HG03280 (cell line): Measurements from ENCODE around the gene TERT.

Experiments
- ATAC-seq: cut with Tn5 transposase; IDR thresholded peaks from one replicate; pipeline ENCODE4 v1.9.1; 2021; ENCODE audit warnings: mild to moderate bottlenecking, moderate library complexity; ENCODE audit not compliant: unreplicated experiment

TERT gene

GRCh38 chr5:1222621-1223277 is 72.1 kb downstream of the TERT start:
- no peak for ATAC-seq

DNA sequence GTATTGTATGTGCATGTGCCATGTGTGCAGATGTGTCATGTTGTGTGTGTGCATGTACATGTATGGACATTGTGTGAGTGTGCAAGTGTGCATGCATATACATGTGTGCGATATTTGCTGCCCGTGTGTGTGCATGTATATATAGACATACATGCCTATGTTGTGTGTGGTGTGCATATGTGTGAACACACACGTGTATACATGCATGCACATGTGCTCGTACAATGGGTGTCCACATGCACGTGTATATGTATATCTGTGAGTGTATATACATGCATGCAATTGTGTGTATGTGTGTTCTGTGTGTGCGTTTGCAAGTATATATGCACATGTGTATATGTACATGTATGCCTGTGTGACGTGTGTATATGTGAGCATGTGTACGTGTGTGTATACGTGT is 72.7 kb downstream of the TERT start:
- ATAC-seq: no peak

- ATAC-seq: no peak
Measured at GRCh38 chr5:1221721-1222120, 73.1 kb downstream of the TERT start.

DNA sequence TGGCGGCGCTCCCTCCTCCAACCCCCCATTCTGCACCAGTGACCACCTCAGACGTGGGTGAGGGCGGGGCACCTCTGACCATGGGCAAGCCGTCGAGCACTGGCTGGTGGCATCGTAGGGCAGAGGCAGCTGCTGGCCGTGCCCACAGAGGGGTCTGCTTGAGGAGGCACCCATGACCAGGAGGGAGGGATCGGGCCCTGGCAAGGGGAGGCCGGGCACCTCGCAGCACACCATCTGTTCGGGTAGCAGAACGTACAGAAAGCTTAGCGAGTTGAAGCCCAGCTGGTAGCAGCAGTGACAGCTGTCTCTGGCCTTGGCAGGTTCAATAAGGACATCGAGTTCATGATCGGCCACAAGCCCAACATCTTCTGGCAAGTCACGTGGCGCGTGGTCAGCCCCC is 74.0 kb downstream of the TERT start:
- no peak for ATAC-seq

DNA sequence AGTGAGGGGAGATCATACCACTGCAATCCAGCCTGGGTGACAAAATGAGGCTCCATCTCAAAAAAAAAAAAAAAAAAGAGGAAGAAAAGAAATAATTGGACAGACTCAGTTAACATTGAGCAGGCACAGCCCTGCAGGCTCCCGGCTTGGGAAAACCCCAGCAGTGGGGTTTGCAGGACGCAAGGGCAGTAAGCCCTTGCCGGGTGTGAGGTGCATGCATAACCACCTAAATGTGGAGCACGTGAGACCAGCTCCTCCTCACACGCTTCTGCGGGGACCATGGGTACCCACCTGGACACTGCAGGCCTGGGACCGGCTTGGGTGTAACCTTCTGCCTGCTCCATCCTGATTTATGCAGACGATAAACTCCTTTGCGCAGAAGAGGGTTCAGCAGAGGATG is 74.5 kb downstream of the TERT start:
- no peak for ATAC-seq

GRCh38 chr5:1219768-1220100 is 75.1 kb downstream of the TERT start:
- ATAC-seq: no peak

GRCh38 chr5:1219098-1219767 is 75.6 kb downstream of the TERT start:
- no peak for ATAC-seq

DNA sequence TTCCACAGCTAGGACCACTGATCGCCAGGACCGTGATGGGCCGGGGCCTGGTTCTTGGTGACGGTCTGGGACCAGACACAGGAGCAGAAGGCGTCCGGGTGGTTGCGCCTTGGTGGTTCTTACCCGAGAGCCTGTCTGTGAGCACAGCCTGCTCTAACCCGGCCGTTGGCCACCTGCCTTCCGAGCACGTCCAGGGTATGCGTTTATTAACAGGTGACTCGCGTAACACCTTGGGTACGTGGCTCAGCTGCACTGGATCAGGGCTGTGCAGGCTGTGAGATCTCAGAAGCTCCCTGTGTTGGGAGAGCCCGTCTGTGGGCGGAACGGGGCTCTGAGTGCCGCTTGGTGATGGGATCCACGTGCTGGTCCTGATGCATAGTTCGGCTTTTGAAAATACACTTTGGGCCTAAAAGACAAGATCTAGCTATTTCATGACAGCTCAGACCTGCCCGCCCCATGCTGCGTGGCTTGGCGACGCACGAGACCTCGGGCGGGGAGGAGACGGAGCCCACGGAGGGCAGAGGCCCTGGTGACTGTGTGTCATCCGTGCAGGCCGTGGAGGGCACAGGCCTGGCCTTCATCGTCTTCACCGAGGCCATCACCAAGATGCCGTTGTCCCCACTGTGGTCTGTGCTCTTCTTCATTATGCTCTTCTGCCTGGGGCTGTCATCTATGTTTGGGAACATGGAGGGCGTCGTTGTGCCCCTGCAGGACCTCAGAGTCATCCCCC is 76.4 kb downstream of the TERT start:
- ATAC-seq: no peak

GRCh38 chr5:1217596-1218206 is 77.2 kb downstream of the TERT start:
- no peak for ATAC-seq

DNA sequence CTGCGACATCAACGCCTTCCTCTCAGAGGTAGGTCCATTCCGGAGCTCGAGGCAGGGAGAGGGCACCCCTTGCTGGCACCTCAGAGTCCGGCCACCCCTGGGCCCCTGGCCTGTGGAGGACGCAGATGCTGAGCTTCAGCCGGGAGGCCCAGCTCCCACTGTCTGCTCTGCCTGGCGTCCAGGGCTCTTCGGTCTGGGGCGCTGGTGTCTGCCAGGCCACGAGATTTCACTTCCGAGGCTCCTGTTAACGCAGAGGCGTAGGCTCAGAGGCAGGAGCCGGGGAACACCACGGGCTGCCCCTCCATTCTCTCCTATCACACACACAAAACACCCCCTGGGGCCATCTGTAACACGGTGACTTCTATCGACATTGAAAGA is 78.0 kb downstream of the TERT start:
- ATAC-seq: no peak

DNA sequence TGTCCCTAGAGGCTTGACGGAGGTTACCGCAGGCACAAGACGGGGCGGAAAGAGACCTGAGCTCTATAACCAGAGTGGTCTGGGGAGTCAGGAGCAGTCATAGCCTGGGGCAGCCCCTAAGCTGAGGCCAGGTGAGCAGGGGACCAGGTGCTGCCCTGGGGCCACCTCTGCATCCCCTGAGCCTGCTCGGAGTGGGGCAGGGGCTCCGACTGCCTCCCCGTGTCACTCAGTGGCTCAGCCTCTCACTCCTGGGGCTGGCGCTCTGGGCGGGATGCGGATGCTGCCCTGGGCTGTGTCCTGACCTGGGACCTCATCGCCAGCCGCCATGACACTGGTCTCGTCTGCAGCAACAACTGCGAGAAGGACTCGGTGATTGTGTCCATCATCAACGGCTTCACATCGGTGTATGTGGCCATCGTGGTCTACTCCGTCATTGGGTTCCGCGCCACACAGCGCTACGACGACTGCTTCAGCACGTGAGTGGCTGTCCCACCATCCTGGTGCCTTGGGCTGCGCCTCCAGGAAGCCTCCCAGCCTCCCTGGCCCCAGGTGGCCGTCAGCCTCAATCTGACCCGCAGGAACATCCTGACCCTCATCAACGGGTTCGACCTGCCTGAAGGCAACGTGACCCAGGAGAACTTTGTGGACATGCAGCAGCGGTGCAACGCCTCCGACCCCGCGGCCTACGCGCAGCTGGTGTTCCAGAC is 78.5 kb downstream of the TERT start:
- no peak for ATAC-seq

GRCh38 chr5:1215320-1216096 is 79.4 kb downstream of the TERT start:
- ATAC-seq: no peak

DNA sequence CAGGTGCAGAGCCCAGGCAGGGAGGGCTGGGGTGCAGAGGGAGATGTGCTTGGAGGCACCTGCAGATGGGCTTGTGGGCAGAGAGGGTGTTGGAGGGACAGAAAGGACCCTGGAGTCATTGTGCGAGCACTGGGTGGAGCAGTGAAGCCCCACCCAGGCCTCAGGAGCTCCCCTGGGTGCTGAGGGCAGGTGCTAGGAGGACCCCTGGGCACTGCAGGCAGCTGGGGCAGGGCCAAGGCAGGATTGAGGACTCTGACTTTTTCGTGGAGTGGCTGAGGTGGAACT is 80.0 kb downstream of the TERT start:
- no peak for ATAC-seq

DNA sequence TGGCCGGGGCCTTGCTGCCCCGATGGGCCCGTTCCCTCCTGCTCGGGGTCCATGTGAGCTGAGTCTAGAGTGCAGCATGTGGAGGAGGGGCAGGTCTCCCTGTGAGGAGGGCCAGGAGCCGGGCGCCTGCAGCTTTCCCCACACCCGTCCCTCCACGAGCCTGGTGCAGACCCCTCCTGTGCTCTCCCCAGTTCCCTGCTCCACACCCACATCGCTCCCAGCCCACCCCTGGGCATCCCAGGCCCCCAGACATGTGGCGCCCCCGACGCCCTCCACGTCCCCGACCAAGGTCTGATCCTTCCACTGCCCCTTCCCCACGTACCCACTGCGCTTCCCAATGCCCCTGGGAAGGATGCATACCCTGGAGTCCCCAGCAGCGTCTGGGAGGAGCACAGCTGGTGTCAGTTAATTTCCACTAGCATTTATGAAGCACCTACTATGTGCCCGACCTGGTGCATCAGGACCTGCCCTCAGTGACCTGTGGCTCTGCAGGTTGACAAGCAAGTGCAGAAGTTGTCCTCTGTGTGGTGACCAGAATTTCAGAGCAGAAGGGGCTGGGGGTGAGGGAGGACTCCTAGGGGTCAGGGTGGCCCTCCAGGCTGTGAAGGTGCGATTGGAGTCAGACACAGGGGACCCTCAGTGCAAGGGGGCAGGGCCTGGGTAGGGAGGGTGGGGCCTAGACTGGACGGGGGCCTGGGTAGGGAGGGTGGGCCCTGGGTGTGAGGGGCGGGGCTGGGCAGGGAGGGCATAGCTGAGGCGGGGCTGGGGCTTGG is 80.5 kb downstream of the TERT start:
- ATAC-seq: no peak

GRCh38 chr5:1213508-1214162 is 81.2 kb downstream of the TERT start:
- no peak for ATAC-seq

DNA sequence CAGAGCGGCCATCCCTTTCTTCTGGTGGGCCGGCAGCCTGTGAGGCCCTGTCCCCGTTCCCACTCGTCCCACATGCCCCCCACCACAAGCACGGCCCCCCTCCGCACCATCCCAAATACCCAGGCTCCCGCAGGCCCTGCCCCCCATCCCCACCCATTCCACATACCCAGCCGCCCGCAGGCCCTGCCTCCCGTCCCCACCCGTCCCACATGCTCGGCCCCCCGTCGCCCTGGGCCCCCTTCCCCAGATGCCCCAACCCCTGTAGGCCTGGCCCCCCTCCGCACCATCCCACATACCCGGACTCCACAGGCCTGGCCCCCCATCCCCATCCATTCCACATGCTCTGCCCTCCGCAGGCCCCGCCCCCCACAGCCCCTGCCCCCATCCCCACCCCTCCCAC is 82.0 kb downstream of the TERT start:
- ATAC-seq: no peak

GRCh38 chr5:1212271-1212670 is 82.6 kb downstream of the TERT start:
- ATAC-seq: no peak

DNA sequence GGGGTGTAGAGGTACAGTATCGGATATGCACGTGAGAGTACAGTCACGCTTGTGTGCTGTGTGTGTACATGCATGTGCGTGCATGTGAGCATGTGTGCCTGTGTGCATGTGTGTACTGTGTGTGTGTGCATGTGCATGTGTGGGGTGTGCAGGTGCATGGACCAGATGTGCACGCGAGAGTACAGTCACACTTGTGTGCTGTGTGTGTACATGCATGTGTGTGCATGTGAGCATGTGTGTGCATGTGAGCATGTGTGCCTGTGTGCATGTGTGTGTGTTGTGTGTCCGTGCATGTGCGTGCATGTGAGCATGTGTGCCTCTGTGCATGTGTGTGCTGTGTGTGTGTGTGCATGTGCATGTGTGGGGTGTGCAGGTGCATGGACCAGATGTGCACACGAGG is 83.2 kb downstream of the TERT start:
- no peak for ATAC-seq

- no peak for ATAC-seq
Measured at GRCh38 chr5:1210832-1211251, 84.0 kb downstream of the TERT start.
